Fibroblast of peridontal ligament (primary cell): ENCODE results near the gene RETREG2.

Experiments used
- DNase-seq: peaks from one replicate; pipeline ENCODE4 v3.0.0-alpha.2; 2010; ENCODE audit errors: extremely low read depth

RETREG2 gene

GRCh38 chr2:219169930-219170654 is 8.0 kb upstream of the RETREG2 start, which contains the start of gene SLC23A3:
TSS of gene SLC23A3 (minus strand) at chr2:219170029. CDS start at chr2:219169984, 45 bp downstream.
- DNase-seq, result no peak

- peak; percentile 93 for DNase-seq
Measured at GRCh38 chr2:219171231-219171651, 6.8 kb upstream of the RETREG2 start.

GRCh38 chr2:219172231-219173154 is 5.6 kb upstream of the RETREG2 start:
- no peak for DNase-seq

- DNase-seq, result no peak
Measured at GRCh38 chr2:219173176-219173575, 4.9 kb upstream of the RETREG2 start.

GRCh38 chr2:219174146-219174545 is 3.9 kb upstream of the RETREG2 start:
- no peak for DNase-seq

DNA sequence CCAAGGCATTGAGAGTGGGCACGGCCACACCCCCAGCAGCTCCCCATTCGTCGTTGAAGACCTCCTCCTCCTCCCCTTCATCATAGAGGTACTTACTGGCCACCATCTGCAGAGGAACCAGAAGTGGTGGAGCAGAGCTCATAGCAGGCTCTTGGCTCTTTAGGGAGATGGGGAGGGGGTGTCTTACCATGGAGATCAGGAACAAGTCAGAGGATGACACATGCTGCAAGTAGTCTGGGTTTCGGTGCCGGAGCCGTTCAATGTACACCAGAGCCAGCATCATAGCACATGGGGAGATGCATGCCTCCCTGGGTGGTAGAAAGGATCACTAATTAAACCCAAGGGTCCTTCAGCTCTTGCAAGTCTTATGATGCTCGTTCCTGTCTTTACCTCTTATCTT is 3.3 kb upstream of the RETREG2 start:
- DNase-seq, result no peak

DNA sequence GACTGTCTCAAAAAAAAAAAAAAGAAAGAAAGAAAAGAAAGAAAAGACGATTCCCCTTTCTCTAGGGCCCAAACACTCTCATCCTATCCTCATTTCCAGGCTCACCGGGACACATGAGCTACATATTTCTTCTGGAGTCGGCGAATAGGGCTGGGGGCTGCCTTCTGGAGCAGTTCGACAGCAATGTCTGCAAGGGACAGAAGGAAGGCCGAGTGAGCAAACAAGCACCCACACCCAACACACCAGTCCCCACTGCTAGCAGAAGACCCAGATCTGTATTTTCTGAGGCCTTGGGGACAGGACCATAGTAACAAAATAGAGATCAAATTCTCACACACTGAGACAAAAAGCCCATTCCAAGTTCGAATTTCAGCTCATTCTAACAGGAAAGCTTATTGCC is 2.6 kb upstream of the RETREG2 start:
- no peak for DNase-seq

- DNase-seq, result peak; percentile 23
Measured at GRCh38 chr2:219175928-219176817, 1.9 kb upstream of the RETREG2 start.

DNA sequence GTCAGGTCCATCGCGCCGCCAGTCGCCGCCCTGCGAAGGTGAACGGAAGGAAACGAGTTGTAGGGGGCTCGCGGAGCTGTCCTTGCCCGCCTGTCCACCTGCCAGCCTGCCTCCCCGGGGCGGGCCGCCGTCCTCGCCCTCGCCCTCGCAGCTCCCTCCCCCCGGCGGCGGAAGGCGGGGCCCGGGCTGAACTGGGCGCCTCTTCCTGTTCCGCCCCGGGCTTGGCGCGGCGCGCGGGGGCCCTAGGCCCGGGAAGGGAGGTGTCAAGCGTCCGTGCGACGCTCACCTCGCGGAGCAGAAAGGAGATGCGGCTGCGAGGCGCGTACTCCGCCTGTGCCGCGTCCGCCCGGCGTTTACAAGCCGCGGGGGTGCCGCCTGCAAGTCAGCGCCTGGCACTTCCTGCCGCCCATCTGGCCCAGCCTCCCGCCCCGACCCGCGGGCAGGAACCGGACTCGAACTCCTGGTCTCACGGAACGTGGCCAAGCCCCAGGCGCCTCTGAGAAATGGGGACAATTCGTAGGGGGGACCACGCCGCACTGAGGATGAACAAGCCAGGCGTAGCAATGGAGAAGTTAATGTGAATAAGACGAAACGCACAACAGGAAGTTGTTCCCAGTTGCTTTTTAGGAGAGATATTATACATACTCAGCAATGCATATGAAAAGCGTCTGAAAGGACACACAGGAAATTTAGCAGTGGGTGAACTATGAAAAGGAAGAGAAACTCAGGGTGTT is 1.1 kb upstream of the RETREG2 start, which contains the start of gene CNPPD1:
Gene CNPPD1, minus strand, starts transcription at position 108 of the 734 bp plus-strand sequence. Its CDS starts 97 bp downstream, at position 11.
- peak; percentile 59 for DNase-seq

- no peak for DNase-seq
Measured at GRCh38 chr2:219178377-219179175, 501 bp downstream of the RETREG2 start.

DNA sequence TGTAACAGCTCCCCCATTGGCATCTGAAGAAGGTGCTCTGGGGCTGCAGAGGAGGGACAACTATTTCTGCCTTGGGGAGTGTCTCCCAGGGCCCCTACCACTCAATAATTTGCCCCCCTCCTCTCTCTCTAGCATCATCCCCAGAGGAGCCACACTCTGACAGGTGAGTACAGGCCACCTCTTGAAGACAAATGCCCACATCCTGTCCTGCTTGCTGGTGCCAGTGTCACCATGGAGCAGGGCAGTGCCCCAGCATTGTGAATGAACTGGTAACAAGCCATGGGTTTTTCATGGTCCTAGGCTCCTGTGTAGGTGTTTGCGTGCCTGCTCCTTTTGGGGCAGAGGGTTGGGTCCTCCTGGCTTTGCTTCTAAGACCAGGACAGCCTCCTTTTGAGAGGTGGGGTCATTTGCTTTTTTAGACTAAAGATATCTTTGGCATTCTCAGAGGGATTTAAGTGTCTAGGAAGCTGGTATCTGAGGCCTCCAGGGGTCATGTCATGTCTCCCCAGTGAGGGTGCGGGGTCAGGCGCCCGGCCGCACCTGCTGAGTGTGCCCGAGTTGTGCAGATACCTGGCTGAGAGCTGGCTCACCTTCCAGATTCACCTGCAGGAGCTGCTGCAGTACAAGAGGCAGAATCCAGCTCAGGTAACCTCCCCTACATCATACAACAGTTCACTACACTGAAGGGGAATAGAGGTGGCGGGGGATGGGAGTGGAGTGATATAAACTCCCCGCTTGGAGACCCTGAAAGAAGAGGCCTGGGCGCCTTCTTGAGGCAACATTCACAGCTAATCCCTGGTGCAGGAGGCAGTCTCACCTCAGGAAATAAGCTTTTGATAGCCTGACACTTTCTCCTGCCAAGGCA is 1.8 kb downstream of the RETREG2 start:
- no peak for DNase-seq

- DNase-seq, result no peak
Measured at GRCh38 chr2:219180961-219181360, 2.9 kb downstream of the RETREG2 start.

- no peak for DNase-seq
Measured at GRCh38 chr2:219181531-219181930, 3.5 kb downstream of the RETREG2 start.

DNA sequence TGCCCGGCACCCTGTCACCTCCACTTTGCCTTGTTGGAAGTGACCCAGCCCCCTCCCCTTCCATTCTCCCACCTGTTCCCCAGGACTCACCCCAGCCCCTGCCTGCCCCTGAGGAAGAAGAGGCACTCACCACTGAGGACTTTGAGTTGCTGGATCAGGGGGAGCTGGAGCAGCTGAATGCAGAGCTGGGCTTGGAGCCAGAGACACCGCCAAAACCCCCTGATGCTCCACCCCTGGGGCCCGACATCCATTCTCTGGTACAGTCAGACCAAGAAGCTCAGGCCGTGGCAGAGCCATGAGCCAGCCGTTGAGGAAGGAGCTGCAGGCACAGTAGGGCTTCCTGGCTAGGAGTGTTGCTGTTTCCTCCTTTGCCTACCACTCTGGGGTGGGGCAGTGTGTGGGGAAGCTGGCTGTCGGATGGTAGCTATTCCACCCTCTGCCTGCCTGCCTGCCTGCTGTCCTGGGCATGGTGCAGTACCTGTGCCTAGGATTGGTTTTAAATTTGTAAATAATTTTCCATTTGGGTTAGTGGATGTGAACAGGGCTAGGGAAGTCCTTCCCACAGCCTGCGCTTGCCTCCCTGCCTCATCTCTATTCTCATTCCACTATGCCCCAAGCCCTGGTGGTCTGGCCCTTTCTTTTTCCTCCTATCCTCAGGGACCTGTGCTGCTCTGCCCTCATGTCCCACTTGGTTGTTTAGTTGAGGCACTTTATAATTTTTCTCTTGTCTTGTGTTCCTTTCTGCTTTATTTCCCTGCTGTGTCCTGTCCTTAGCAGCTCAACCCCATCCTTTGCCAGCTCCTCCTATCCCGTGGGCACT is 4.5 kb downstream of the RETREG2 start:
- no peak for DNase-seq

DNA sequence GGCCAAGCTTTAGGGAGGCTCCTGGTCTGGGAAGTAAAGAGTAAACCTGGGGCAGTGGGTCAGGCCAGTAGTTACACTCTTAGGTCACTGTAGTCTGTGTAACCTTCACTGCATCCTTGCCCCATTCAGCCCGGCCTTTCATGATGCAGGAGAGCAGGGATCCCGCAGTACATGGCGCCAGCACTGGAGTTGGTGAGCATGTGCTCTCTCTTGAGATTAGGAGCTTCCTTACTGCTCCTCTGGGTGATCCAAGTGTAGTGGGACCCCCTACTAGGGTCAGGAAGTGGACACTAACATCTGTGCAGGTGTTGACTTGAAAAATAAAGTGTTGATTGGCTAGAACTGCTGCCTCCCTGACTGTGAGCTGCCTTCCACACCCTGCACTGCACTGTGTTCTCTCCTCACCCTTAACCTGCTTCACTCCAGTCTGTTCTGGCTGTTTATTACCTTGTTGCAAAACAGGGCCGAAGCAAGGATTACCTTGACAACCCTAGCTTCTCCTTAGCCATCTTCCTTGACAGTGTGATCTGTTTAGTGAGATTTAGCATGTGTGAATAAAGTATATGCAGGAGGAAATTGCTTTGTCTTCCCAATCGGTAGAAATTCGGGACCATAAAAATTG is 5.2 kb downstream of the RETREG2 start:
- no peak for DNase-seq

DNA sequence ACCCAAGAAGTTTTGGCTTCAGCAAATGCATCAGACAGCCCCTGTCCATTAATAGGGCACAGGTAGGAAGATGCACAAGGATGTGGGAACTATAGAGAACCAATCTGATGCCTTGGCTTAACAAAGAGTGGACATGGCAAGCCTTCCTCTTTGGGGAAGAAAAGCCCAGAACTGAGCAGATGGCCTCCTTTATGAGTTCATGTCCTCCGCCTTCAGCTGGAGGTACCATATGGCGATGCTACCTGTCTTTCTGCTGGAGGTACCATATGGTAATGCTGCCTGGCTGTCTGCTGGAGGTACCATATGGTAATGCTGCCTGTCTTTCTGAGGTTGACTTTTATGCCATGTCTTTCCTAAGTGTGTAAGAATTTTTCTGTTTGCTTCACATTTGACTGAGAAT is 6.0 kb downstream of the RETREG2 start:
- DNase-seq, result no peak

- no peak for DNase-seq
Measured at GRCh38 chr2:219186754-219187456, 8.8 kb downstream of the RETREG2 start.
